D721Med (cell line): ENCODE results near the gene WNT1.
A peak's percentile ranks its signal among the peaks of the same experiment; 100 is the strongest.

ENCODE experiments used
- DNase-seq: peaks from one replicate; pipeline ENCODE4 v3.0.0; 2011; ENCODE audit warnings: low spot score; ENCODE audit not compliant: insufficient read length
- FAIRE-seq: peaks from 2 replicates; lab custom pipeline; 2011; peaks lifted over from hg19 to GRCh38; lab: Jason Lieb, UNC
- CTCF ChIP-seq: IDR thresholded peaks from 2 replicates; pipeline ENCODE4 v1.5.1; 2012; ENCODE audit warnings: mild to moderate bottlenecking, control low read depth; ENCODE audit not compliant: insufficient read depth; ENCODE audit errors: missing control alignments

WNT1 gene

GRCh38 chr12:48978291-48978740, at the start of gene WNT1:
Gene WNT1, plus strand, starts transcription at chr12:48978322. Its CDS starts 329 bp downstream, at chr12:48978651.
- TF ChIP-seq CTCF = no peak

GRCh38 chr12:48929551-48929950, 48.6 kb upstream of the WNT1 start:
- no peak for TF ChIP-seq CTCF
- no peak for DNase-seq
- no peak for FAIRE-seq

More at GRCh38 chr12:48978291-48978740, at the start of gene WNT1:
- FAIRE-seq (no peak), DNase-seq (no peak)

- no peak for TF ChIP-seq CTCF
- DNase-seq (no peak), FAIRE-seq (no peak)
Measured at GRCh38 chr12:48930475-48930874, 47.6 kb upstream of the WNT1 start.

- no peak for FAIRE-seq
- no peak for DNase-seq
- TF ChIP-seq CTCF = no peak
Measured at GRCh38 chr12:48932878-48933277, 45.2 kb upstream of the WNT1 start.

- no peak for FAIRE-seq
- DNase-seq = no peak
- TF ChIP-seq CTCF = no peak
Measured at GRCh38 chr12:48933664-48934311, 44.3 kb upstream of the WNT1 start.

GRCh38 chr12:48934312-48934706, 43.8 kb upstream of the WNT1 start:
- TF ChIP-seq CTCF = peak; percentile 35
- DNase-seq = no peak
- FAIRE-seq = no peak

- DNase-seq = peak; percentile 80
- peak; percentile 81 for TF ChIP-seq CTCF
- FAIRE-seq = no peak
Measured at GRCh38 chr12:48936379-48936979, 41.6 kb upstream of the WNT1 start.
